ENCODE measurements around the gene VEZT. TPM values are rescaled to one million over a fixed set of nuclear protein-coding genes. Genes with fewer than 3 reads are reported as not detected.

Gene VEZT, protein sequence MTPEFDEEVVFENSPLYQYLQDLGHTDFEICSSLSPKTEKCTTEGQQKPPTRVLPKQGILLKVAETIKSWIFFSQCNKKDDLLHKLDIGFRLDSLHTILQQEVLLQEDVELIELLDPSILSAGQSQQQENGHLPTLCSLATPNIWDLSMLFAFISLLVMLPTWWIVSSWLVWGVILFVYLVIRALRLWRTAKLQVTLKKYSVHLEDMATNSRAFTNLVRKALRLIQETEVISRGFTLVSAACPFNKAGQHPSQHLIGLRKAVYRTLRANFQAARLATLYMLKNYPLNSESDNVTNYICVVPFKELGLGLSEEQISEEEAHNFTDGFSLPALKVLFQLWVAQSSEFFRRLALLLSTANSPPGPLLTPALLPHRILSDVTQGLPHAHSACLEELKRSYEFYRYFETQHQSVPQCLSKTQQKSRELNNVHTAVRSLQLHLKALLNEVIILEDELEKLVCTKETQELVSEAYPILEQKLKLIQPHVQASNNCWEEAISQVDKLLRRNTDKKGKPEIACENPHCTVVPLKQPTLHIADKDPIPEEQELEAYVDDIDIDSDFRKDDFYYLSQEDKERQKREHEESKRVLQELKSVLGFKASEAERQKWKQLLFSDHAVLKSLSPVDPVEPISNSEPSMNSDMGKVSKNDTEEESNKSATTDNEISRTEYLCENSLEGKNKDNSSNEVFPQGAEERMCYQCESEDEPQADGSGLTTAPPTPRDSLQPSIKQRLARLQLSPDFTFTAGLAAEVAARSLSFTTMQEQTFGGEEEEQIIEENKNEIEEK
- 50.1 and 76.6 TPM in 2 replicates for total RNA-seq
- polyA plus RNA-seq, result 96.1 and 123 TPM in 2 replicates
- 45.7 and 52.9 TPM in 2 replicates for polyA plus RNA-seq (2012)
- polyA minus RNA-seq (ENCODE audit: low replicate concordance), result 23.8 and 32.3 TPM in 2 replicates

GRCh38 chr12:95217377-95218149 lies at the start of gene VEZT, which contains the start of gene FGD6:
TSS of gene VEZT (plus strand) at chr12:95217807. CDS start at chr12:95217851, 44 bp downstream.
TSS of gene FGD6 (minus strand) at chr12:95217467. CDS start at chr12:95217240, 227 bp downstream.
- peaks cover 45% of the 10 kb centered on the region for H3K79me2 ChIP-seq (ENCODE audit: control insufficient read depth, insufficient read depth, low read length)
- H3K36me3 ChIP-seq (ENCODE audit: control insufficient read depth, insufficient read depth, low read length), result no peaks in the 10 kb centered on the region
- TF ChIP-seq EZH2 (IDR thresholded peaks at IDR 0.05; ENCODE audit: low read length, missing control alignments) (no peak), CTCF (conservative IDR thresholded peaks at IDR 0.05 in 1 of 2, IDR thresholded peaks at IDR 0.05 in 1 of 2; ENCODE audit: low read depth in 1 of 2, low read length in 2 of 2) (peak; percentile 53 to 56)
- H3K9ac ChIP-seq (ENCODE audit: insufficient read depth, low read length), result peak within 1 kb of the TSS; percentile 91
- no peaks in the 10 kb centered on the region for H3K4me1 ChIP-seq (ENCODE audit: control insufficient read depth, extremely low read depth, insufficient read depth, low read length)
- H3K27me3 ChIP-seq (ENCODE audit: control insufficient read depth, insufficient read depth, low read length), result no peaks in the 10 kb centered on the region
- H2AFZ ChIP-seq (ENCODE audit: low read length), result peak within 1 kb of the TSS; percentile 87
- no peaks in the 10 kb centered on the region for H3K9me3 ChIP-seq (ENCODE audit: control insufficient read depth, insufficient read depth, low read depth, low read length)
- H3K27ac ChIP-seq (ENCODE audit: insufficient read depth, low read length), result peak within 1 kb of the TSS; percentile 91
- DNase-seq (ENCODE audit: low read depth in 2 of 2), result peak; percentile 99
- peak within 1 kb of the TSS; percentile 88 for H3K4me2 ChIP-seq (ENCODE audit: extremely low read depth, insufficient read depth, low read length)
- H4K20me1 ChIP-seq (ENCODE audit: control insufficient read depth, extremely low read depth, insufficient read depth, low read length), result no peaks in the 10 kb centered on the region
- peak within 1 kb of the TSS; percentile 80 to 95 (median 90) for H3K4me3 ChIP-seq (replicated peaks in 1 of 4; ENCODE audit: control extremely low read depth in 1 of 4, insufficient read depth in 1 of 4, low read depth in 3 of 4, low read length in 4 of 4)

DNA sequence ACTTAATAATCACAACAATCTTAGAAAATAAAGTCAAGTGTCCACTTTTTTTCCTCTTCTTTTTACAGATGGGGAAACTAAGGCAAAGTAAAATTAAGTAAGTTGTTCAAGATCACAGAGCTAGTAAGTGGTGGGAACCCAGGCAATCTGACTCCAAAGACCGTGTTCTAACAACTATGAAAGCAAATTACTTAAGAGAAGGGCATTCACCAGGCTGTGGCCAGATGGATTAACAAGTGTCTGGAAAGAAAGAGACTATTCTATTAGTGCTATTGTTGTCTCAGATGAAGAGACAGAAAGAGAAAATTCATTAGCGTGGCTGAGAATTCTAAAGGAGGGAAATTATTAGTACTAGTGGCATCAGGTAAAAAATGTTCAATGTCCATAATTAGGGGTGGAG lies 48.9 kb upstream of the VEZT start:
- no peak overlapping the region for H2AFZ ChIP-seq (ENCODE audit: low read length)
- no peaks in the 10 kb centered on the region for H3K36me3 ChIP-seq (ENCODE audit: control insufficient read depth, insufficient read depth, low read length)
- no peak overlapping the region for H3K9ac ChIP-seq (ENCODE audit: insufficient read depth, low read length)
- H3K4me1 ChIP-seq (ENCODE audit: control insufficient read depth, extremely low read depth, insufficient read depth, low read length), result peaks cover 2% of the 10 kb centered on the region
- H4K20me1 ChIP-seq (ENCODE audit: control insufficient read depth, extremely low read depth, insufficient read depth, low read length), result no peaks in the 10 kb centered on the region
- TF ChIP-seq EZH2 (IDR thresholded peaks at IDR 0.05; ENCODE audit: low read length, missing control alignments) (no peak), CTCF (conservative IDR thresholded peaks at IDR 0.05 in 1 of 2, IDR thresholded peaks at IDR 0.05 in 1 of 2; ENCODE audit: low read depth in 1 of 2, low read length in 2 of 2) (no peak)
- no peak overlapping the region for H3K4me3 ChIP-seq (replicated peaks in 1 of 4; ENCODE audit: control extremely low read depth in 1 of 4, insufficient read depth in 1 of 4, low read depth in 3 of 4, low read length in 4 of 4)
- no peaks in the 10 kb centered on the region for H3K27me3 ChIP-seq (ENCODE audit: control insufficient read depth, insufficient read depth, low read length)
- peak in 1 of 2 donors; percentile 47 for DNase-seq (ENCODE audit: low read depth in 2 of 2)
- H3K9me3 ChIP-seq (ENCODE audit: control insufficient read depth, insufficient read depth, low read depth, low read length), result no peaks in the 10 kb centered on the region
- H3K27ac ChIP-seq (ENCODE audit: insufficient read depth, low read length), result no peak overlapping the region
- H3K79me2 ChIP-seq (ENCODE audit: control insufficient read depth, insufficient read depth, low read length), result no peaks in the 10 kb centered on the region
- no peak overlapping the region for H3K4me2 ChIP-seq (ENCODE audit: extremely low read depth, insufficient read depth, low read length)
